GM19043 (cell line): Measurements from ENCODE around the gene MAGOH.
A peak's percentile ranks its signal among the peaks of the same experiment; 100 is the strongest.

Experiments used
- ATAC-seq: cut with Tn5 transposase; IDR thresholded peaks from one replicate; pipeline ENCODE4 v1.9.1; 2021; ENCODE audit warnings: low read depth; ENCODE audit not compliant: unreplicated experiment

MAGOH gene

GRCh38 chr1:53271446-53272090 lies 33.2 kb upstream of the MAGOH start:
- ATAC-seq, result no peak

- ATAC-seq, result no peak
Observed at GRCh38 chr1:53270873-53271272, 32.6 kb upstream of the MAGOH start.

- no peak for ATAC-seq
Observed at GRCh38 chr1:53270107-53270506, 31.8 kb upstream of the MAGOH start.

GRCh38 chr1:53267761-53268160 lies 29.4 kb upstream of the MAGOH start:
- no peak for ATAC-seq

GRCh38 chr1:53266038-53266437 lies 27.7 kb upstream of the MAGOH start:
- ATAC-seq, result no peak

- ATAC-seq, result no peak
Observed at GRCh38 chr1:53265581-53265980, 27.3 kb upstream of the MAGOH start.

GRCh38 chr1:53264048-53264447 lies 25.7 kb upstream of the MAGOH start:
- ATAC-seq, result no peak

GRCh38 chr1:53262000-53262399 lies 23.7 kb upstream of the MAGOH start:
- no peak for ATAC-seq

- ATAC-seq, result no peak
Observed at GRCh38 chr1:53260631-53261247, 22.4 kb upstream of the MAGOH start.

GRCh38 chr1:53259932-53260331 lies 21.6 kb upstream of the MAGOH start:
- ATAC-seq, result peak; percentile 91

GRCh38 chr1:53258216-53258615 lies 19.9 kb upstream of the MAGOH start:
- ATAC-seq, result no peak

GRCh38 chr1:53257454-53258081 lies 19.2 kb upstream of the MAGOH start:
- ATAC-seq, result no peak

- no peak for ATAC-seq
Observed at GRCh38 chr1:53256511-53257453, 18.5 kb upstream of the MAGOH start.

GRCh38 chr1:53255031-53255430 lies 16.7 kb upstream of the MAGOH start:
- ATAC-seq, result no peak

GRCh38 chr1:53254011-53254640 lies 15.8 kb upstream of the MAGOH start:
- ATAC-seq, result no peak

- no peak for ATAC-seq
Observed at GRCh38 chr1:53250325-53250724, 12.0 kb upstream of the MAGOH start.

- ATAC-seq, result no peak
Observed at GRCh38 chr1:53249706-53250105, 11.4 kb upstream of the MAGOH start.

GRCh38 chr1:53246261-53247134 lies 8.2 kb upstream of the MAGOH start:
- no peak for ATAC-seq

GRCh38 chr1:53244141-53244540 lies 5.8 kb upstream of the MAGOH start:
- ATAC-seq, result no peak

- ATAC-seq, result no peak
Observed at GRCh38 chr1:53242381-53242780, 4.1 kb upstream of the MAGOH start.
